ENCODE measurements around the gene NPFFR2. TPM values are rescaled to one million over a fixed set of nuclear protein-coding genes. Genes with fewer than 3 reads are reported as not detected.

NPFFR2 gene
- total RNA-seq (2022), result not detected in 2 replicates
- percentile 0 among the genes with signal in this experiment for Bru-seq, nascent RNA
- BruChase-seq, experiment 1, labeled RNA remaining after a 6-hour chase, result not detected
- BruChase-seq, experiment 2, labeled RNA remaining after a 2-hour chase, result percentile 1 among the genes with signal in this experiment
- long read RNA-seq, result 0 reads

GRCh38 chr4:72031868-72032608 is at the start of gene NPFFR2:
Gene NPFFR2, plus strand, starts transcription at chr4:72032000. Its CDS starts 96,592 bp downstream, at chr4:72128592.
- Mint-ChIP-seq H3K4me3 (ENCODE audit: unreplicated experiment) (no peak within 1 kb of the TSS), H3K36me3 (ENCODE audit: insufficient read depth, unreplicated experiment) (no peaks in the 10 kb centered on the region), H3K27ac (ENCODE audit: low read depth, unreplicated experiment) (no peak within 1 kb of the TSS), H3K4me1 (ENCODE audit: insufficient read depth, unreplicated experiment) (no peaks in the 10 kb centered on the region), H3K9me3 (ENCODE audit: unreplicated experiment) (no peaks in the 10 kb centered on the region), H3K27me3 (ENCODE audit: insufficient read depth, unreplicated experiment) (no peaks in the 10 kb centered on the region)
- TF ChIP-seq, protein P1, sequence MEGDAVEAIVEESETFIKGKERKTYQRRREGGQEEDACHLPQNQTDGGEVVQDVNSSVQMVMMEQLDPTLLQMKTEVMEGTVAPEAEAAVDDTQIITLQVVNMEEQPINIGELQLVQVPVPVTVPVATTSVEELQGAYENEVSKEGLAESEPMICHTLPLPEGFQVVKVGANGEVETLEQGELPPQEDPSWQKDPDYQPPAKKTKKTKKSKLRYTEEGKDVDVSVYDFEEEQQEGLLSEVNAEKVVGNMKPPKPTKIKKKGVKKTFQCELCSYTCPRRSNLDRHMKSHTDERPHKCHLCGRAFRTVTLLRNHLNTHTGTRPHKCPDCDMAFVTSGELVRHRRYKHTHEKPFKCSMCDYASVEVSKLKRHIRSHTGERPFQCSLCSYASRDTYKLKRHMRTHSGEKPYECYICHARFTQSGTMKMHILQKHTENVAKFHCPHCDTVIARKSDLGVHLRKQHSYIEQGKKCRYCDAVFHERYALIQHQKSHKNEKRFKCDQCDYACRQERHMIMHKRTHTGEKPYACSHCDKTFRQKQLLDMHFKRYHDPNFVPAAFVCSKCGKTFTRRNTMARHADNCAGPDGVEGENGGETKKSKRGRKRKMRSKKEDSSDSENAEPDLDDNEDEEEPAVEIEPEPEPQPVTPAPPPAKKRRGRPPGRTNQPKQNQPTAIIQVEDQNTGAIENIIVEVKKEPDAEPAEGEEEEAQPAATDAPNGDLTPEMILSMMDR (IDR thresholded peaks at IDR 0.05; ENCODE audit: unreplicated experiment), result no peak
- ChIA-PET CTCF (interaction anchor here (1.2 kb wide), 1 partner anchor 298 kb away, joined by 3 read pairs; no protein-coding TSS in a partner anchor), POLR2A (no interaction called here)
- no TSS peak for BruUV-seq (replicated peaks)
- no peak for DNase-seq (ENCODE audit: unreplicated experiment)
- intact Hi-C loops (cut with micrococcal nuclease), result no loop called here

- no peak overlapping the region for H3K27ac Mint-ChIP-seq (ENCODE audit: low read depth, unreplicated experiment)
- H3K27me3 Mint-ChIP-seq (ENCODE audit: insufficient read depth, unreplicated experiment), result no peaks in the 10 kb centered on the region
- no peaks in the 10 kb centered on the region for H3K36me3 Mint-ChIP-seq (ENCODE audit: insufficient read depth, unreplicated experiment)
- CTCF ChIA-PET, result interaction anchor here (0.5 kb wide), 1 partner anchor 629 kb away, joined by 4 read pairs; no protein-coding TSS in a partner anchor
- POLR2A ChIA-PET, result no interaction called here
- no peak for DNase-seq (ENCODE audit: unreplicated experiment)
- no TSS peak for BruUV-seq (replicated peaks)
- intact Hi-C loops (cut with micrococcal nuclease), result no loop called here
- peaks cover 9% of the 10 kb centered on the region for H3K9me3 Mint-ChIP-seq (ENCODE audit: unreplicated experiment)
- TF ChIP-seq, protein P1 (IDR thresholded peaks at IDR 0.05; ENCODE audit: unreplicated experiment), result no peak
- peaks cover 5% of the 10 kb centered on the region for H3K4me1 Mint-ChIP-seq (ENCODE audit: insufficient read depth, unreplicated experiment)
- no peak overlapping the region for H3K4me3 Mint-ChIP-seq (ENCODE audit: unreplicated experiment)
Measured at GRCh38 chr4:71992571-71993312, 39.1 kb upstream of the NPFFR2 start.

- TF ChIP-seq, protein P1 (IDR thresholded peaks at IDR 0.05; ENCODE audit: unreplicated experiment), result no peak
- H3K4me3 Mint-ChIP-seq (ENCODE audit: unreplicated experiment), result no peak overlapping the region
- no peak overlapping the region for H3K27ac Mint-ChIP-seq (ENCODE audit: low read depth, unreplicated experiment)
- intact Hi-C loops (cut with micrococcal nuclease), result no loop called here
- ChIA-PET CTCF (no interaction called here), POLR2A (no interaction called here)
- no TSS peak for BruUV-seq (replicated peaks)
- DNase-seq (ENCODE audit: unreplicated experiment), result no peak
- H3K9me3 Mint-ChIP-seq (ENCODE audit: unreplicated experiment), result peaks cover 15% of the 10 kb centered on the region
- H3K27me3 Mint-ChIP-seq (ENCODE audit: insufficient read depth, unreplicated experiment), result no peaks in the 10 kb centered on the region
- H3K4me1 Mint-ChIP-seq (ENCODE audit: insufficient read depth, unreplicated experiment), result no peaks in the 10 kb centered on the region
- no peaks in the 10 kb centered on the region for H3K36me3 Mint-ChIP-seq (ENCODE audit: insufficient read depth, unreplicated experiment)
Measured at GRCh38 chr4:71994559-71994958, 37.2 kb upstream of the NPFFR2 start.

- DNase-seq (ENCODE audit: unreplicated experiment), result no peak
- no peak overlapping the region for H3K27ac Mint-ChIP-seq (ENCODE audit: low read depth, unreplicated experiment)
- intact Hi-C loops (cut with micrococcal nuclease), result no loop called here
- ChIA-PET POLR2A (no interaction called here), CTCF (no interaction called here)
- no peaks in the 10 kb centered on the region for H3K27me3 Mint-ChIP-seq (ENCODE audit: insufficient read depth, unreplicated experiment)
- H3K4me3 Mint-ChIP-seq (ENCODE audit: unreplicated experiment), result no peak overlapping the region
- H3K4me1 Mint-ChIP-seq (ENCODE audit: insufficient read depth, unreplicated experiment), result no peaks in the 10 kb centered on the region
- BruUV-seq (replicated peaks), result no TSS peak
- peaks cover 15% of the 10 kb centered on the region for H3K9me3 Mint-ChIP-seq (ENCODE audit: unreplicated experiment)
- TF ChIP-seq, protein P1 (IDR thresholded peaks at IDR 0.05; ENCODE audit: unreplicated experiment), result no peak
- H3K36me3 Mint-ChIP-seq (ENCODE audit: insufficient read depth, unreplicated experiment), result no peaks in the 10 kb centered on the region
Measured at GRCh38 chr4:71995297-71995696, 36.5 kb upstream of the NPFFR2 start.
